ENCODE data around the gene SLC13A3. TPM values are rescaled to one million over a fixed set of nuclear protein-coding genes. Genes with fewer than 3 reads are reported as not detected.

Gene SLC13A3
- total RNA-seq, 1 donor from 2014 or later = 0.30 TPM

- H3K27ac ChIP-seq (replicated peaks) = no peak overlapping the region
- TF ChIP-seq CTCF (IDR thresholded peaks at IDR 0.05; ENCODE audit: borderline replicate concordance) = no peak
- no peak for DNase-seq
- H3K36me3 ChIP-seq = no peaks in the 10 kb centered on the region
- no peak overlapping the region for H3K4me3 ChIP-seq
- no peaks in the 10 kb centered on the region for H3K4me1 ChIP-seq
- no peaks in the 10 kb centered on the region for H3K9me3 ChIP-seq (replicated peaks)
- intact Hi-C loops (cut with micrococcal nuclease) = no loop called here
- peaks cover 20% of the 10 kb centered on the region for H3K27me3 ChIP-seq (ENCODE audit: low read depth)
Observed at GRCh38 chr20:46580613-46581205, 70.5 kb downstream of the SLC13A3 start.

- no peaks in the 10 kb centered on the region for H3K4me1 ChIP-seq
Observed at GRCh38 chr20:46578745-46579144, 72.5 kb downstream of the SLC13A3 start.

GRCh38 chr20:46576774-46577395 is 74.4 kb downstream of the SLC13A3 start:
- intact Hi-C loops (cut with micrococcal nuclease) = no loop called here

More at GRCh38 chr20:46578745-46579144, 72.5 kb downstream of the SLC13A3 start:
- Histone ChIP-seq H3K36me3 (no peaks in the 10 kb centered on the region), H3K9me3 (replicated peaks) (no peaks in the 10 kb centered on the region), H3K4me3 (no peak overlapping the region), H3K27me3 (ENCODE audit: low read depth) (peaks cover 17% of the 10 kb centered on the region), H3K27ac (replicated peaks) (no peak overlapping the region)
- intact Hi-C loops (cut with micrococcal nuclease) = no loop called here
- no peak for TF ChIP-seq CTCF (IDR thresholded peaks at IDR 0.05; ENCODE audit: borderline replicate concordance)
- DNase-seq = no peak

GRCh38 chr20:46575937-46576461 is 75.3 kb downstream of the SLC13A3 start:
- Histone ChIP-seq H3K27ac (replicated peaks) (no peak overlapping the region), H3K27me3 (ENCODE audit: low read depth) (no peaks in the 10 kb centered on the region), H3K4me1 (no peaks in the 10 kb centered on the region), H3K4me3 (no peak overlapping the region), H3K36me3 (no peaks in the 10 kb centered on the region), H3K9me3 (replicated peaks) (no peaks in the 10 kb centered on the region)
- no peak for TF ChIP-seq CTCF (IDR thresholded peaks at IDR 0.05; ENCODE audit: borderline replicate concordance)
- intact Hi-C loops (cut with micrococcal nuclease) = no loop called here
- no peak for DNase-seq

More at GRCh38 chr20:46576774-46577395, 74.4 kb downstream of the SLC13A3 start:
- H3K9me3 ChIP-seq (replicated peaks) = no peaks in the 10 kb centered on the region
- no peaks in the 10 kb centered on the region for H3K4me1 ChIP-seq
- H3K4me3 ChIP-seq = no peak overlapping the region
- no peak for TF ChIP-seq CTCF (IDR thresholded peaks at IDR 0.05; ENCODE audit: borderline replicate concordance)
- no peaks in the 10 kb centered on the region for H3K36me3 ChIP-seq
- no peak overlapping the region for H3K27ac ChIP-seq (replicated peaks)
- H3K27me3 ChIP-seq (ENCODE audit: low read depth) = no peaks in the 10 kb centered on the region
- no peak for DNase-seq

- no peak for DNase-seq
- Histone ChIP-seq H3K36me3 (no peaks in the 10 kb centered on the region), H3K4me1 (no peaks in the 10 kb centered on the region), H3K27ac (replicated peaks) (no peak overlapping the region), H3K9me3 (replicated peaks) (no peaks in the 10 kb centered on the region), H3K4me3 (no peak overlapping the region), H3K27me3 (ENCODE audit: low read depth) (no peaks in the 10 kb centered on the region)
- intact Hi-C loops (cut with micrococcal nuclease) = no loop called here
- TF ChIP-seq CTCF (IDR thresholded peaks at IDR 0.05; ENCODE audit: borderline replicate concordance) = no peak
Observed at GRCh38 chr20:46575394-46575793, 75.9 kb downstream of the SLC13A3 start.

All from left ventricle myocardium inferior (tissue), 1 donor.